ENCODE data around the gene UVSSA. TPM values are rescaled to one million over a fixed set of nuclear protein-coding genes. Genes with fewer than 3 reads are reported as not detected.
"Not testable (repeated sequence)": the region's sequence is repeated elsewhere in the genome, so short reads cannot be mapped to it uniquely, and the experiment has no call there.

The UVSSA gene
- total and polyA plus RNA-seq, 7 experiments from 2014 or later, result 3.2 to 44.1 (median 39.3) TPM

- Mint-ChIP-seq H3K9me3 (peaks cover 4 to 24% (median 13%) of the 10 kb centered on the region in 11 donors), H3K27me3 (no peaks in the 10 kb centered on the region), H3K4me1 (peaks cover 0 to 2% (median 0%) of the 10 kb centered on the region in 7 donors), H3K27ac (no peak overlapping the region), H3K4me3 (no peak overlapping the region), H3K36me3 (peaks cover 16 to 46% (median 30%) of the 10 kb centered on the region in 5 donors)
- Histone ChIP-seq H3K4me1 (ENCODE audit: control insufficient read depth in 2 of 2, insufficient read depth in 2 of 2, low read length in 2 of 2) (no peaks in the 10 kb centered on the region), H3K27me3 (ENCODE audit: control insufficient read depth in 2 of 2, insufficient read depth in 2 of 2, low read length in 2 of 2) (no peaks in the 10 kb centered on the region), H3K4me3 (ENCODE audit: low read length) (no peak overlapping the region), H3K9me3 (ENCODE audit: control insufficient read depth in 2 of 3, low read length in 3 of 3) (peaks cover 0 to 12% (median 0%) of the 10 kb centered on the region in 3 experiments), H3K27ac (ENCODE audit: low read depth, low read length) (no peak overlapping the region), H3K36me3 (ENCODE audit: control insufficient read depth in 2 of 3, insufficient read depth in 3 of 3, low read length in 3 of 3) (peaks cover 0 to 39% (median 0%) of the 10 kb centered on the region in 3 experiments)
- ChIA-PET POLR2A (interaction anchor here (0.6 kb wide), 1 partner anchor 11 kb away, joined by 3 read pairs; no protein-coding TSS in a partner anchor), CTCF (no interaction called here)
- DNase-seq (no peak), ATAC-seq (no peak)
- intact Hi-C loops (cut with micrococcal nuclease), result no loop called here
These were observed 37.8 kb downstream of the UVSSA start for GRCh38 chr4:1384675-1385372.

- CTCF ChIA-PET, result no interaction called here
- peaks cover 17 to 46% (median 30%) of the 10 kb centered on the region in 5 donors for H3K36me3 Mint-ChIP-seq
- H3K4me1 Mint-ChIP-seq, result peaks cover 0 to 2% (median 0%) of the 10 kb centered on the region in 7 donors
- POLR2A ChIA-PET, result no interaction called here
- Histone ChIP-seq H3K4me3 (ENCODE audit: low read length) (no peak overlapping the region), H3K4me1 (ENCODE audit: control insufficient read depth in 2 of 2, insufficient read depth in 2 of 2, low read length in 2 of 2) (no peaks in the 10 kb centered on the region), H3K27ac (ENCODE audit: low read depth, low read length) (no peak overlapping the region), H3K27me3 (ENCODE audit: control insufficient read depth in 2 of 2, insufficient read depth in 2 of 2, low read length in 2 of 2) (no peaks in the 10 kb centered on the region), H3K9me3 (ENCODE audit: control insufficient read depth in 2 of 3, low read length in 3 of 3) (peaks cover 0 to 12% (median 0%) of the 10 kb centered on the region in 3 experiments), H3K36me3 (ENCODE audit: control insufficient read depth in 2 of 3, insufficient read depth in 3 of 3, low read length in 3 of 3) (peaks cover 0 to 39% (median 0%) of the 10 kb centered on the region in 3 experiments)
- H3K27ac Mint-ChIP-seq, result no peak overlapping the region
- H3K27me3 Mint-ChIP-seq, result no peaks in the 10 kb centered on the region
- ATAC-seq (no peak), DNase-seq (no peak)
- no peak overlapping the region for H3K4me3 Mint-ChIP-seq
- H3K9me3 Mint-ChIP-seq, result peaks cover 4 to 27% (median 13%) of the 10 kb centered on the region in 11 donors
- intact Hi-C loops (cut with micrococcal nuclease), result no loop called here
These were observed 38.6 kb downstream of the UVSSA start for GRCh38 chr4:1385373-1386340.

GRCh38 chr4:1393363-1393762 lies 46.4 kb downstream of the UVSSA start:
- Histone ChIP-seq H3K9me3 (ENCODE audit: control insufficient read depth in 2 of 3, low read length in 3 of 3) (peaks cover 0 to 30% (median 0%) of the 10 kb centered on the region in 3 experiments), H3K36me3 (ENCODE audit: control insufficient read depth in 2 of 3, insufficient read depth in 3 of 3, low read length in 3 of 3) (peaks cover 0 to 20% (median 0%) of the 10 kb centered on the region in 3 experiments)
- H3K27ac Mint-ChIP-seq; H3K4me3 ChIP-seq (ENCODE audit: low read length); ATAC-seq; CTCF ChIA-PET; H3K4me1 ChIP-seq (ENCODE audit: control insufficient read depth in 2 of 2, insufficient read depth in 2 of 2, low read length in 2 of 2); H3K27me3 Mint-ChIP-seq; POLR2A ChIA-PET; H3K4me1 Mint-ChIP-seq; intact Hi-C loops (cut with micrococcal nuclease); H3K4me3 Mint-ChIP-seq; H3K27me3 ChIP-seq (ENCODE audit: control insufficient read depth in 2 of 2, insufficient read depth in 2 of 2, low read length in 2 of 2); DNase-seq; H3K27ac ChIP-seq (ENCODE audit: low read depth, low read length): not testable (repeated sequence)
- Mint-ChIP-seq H3K9me3 (peaks cover 5 to 23% (median 17%) of the 10 kb centered on the region in 11 donors), H3K36me3 (peaks cover 8 to 23% (median 15%) of the 10 kb centered on the region in 5 donors)

- Histone ChIP-seq H3K27ac (ENCODE audit: low read depth, low read length) (no peak overlapping the region), H3K4me3 (ENCODE audit: low read length) (no peak overlapping the region), H3K27me3 (ENCODE audit: control insufficient read depth in 2 of 2, insufficient read depth in 2 of 2, low read length in 2 of 2) (no peaks in the 10 kb centered on the region), H3K4me1 (ENCODE audit: control insufficient read depth in 2 of 2, insufficient read depth in 2 of 2, low read length in 2 of 2) (no peaks in the 10 kb centered on the region), H3K9me3 (ENCODE audit: control insufficient read depth in 2 of 3, low read length in 3 of 3) (peaks cover 0 to 30% (median 0%) of the 10 kb centered on the region in 3 experiments), H3K36me3 (ENCODE audit: control insufficient read depth in 2 of 3, insufficient read depth in 3 of 3, low read length in 3 of 3) (peaks cover 0 to 20% (median 0%) of the 10 kb centered on the region in 3 experiments)
- Mint-ChIP-seq H3K36me3 (peaks cover 3 to 20% (median 10%) of the 10 kb centered on the region in 5 donors), H3K4me3 (no peak overlapping the region), H3K4me1 (no peaks in the 10 kb centered on the region), H3K27ac (no peak overlapping the region), H3K9me3 (peaks cover 0 to 20% (median 15%) of the 10 kb centered on the region in 11 donors), H3K27me3 (no peaks in the 10 kb centered on the region)
- ATAC-seq (no peak), DNase-seq (peak in 1 of 9 donors; percentile 4)
- ChIA-PET CTCF (no interaction called here), POLR2A (no interaction called here)
- intact Hi-C loops (cut with micrococcal nuclease), result no loop called here
These were observed 46.9 kb downstream of the UVSSA start for GRCh38 chr4:1393866-1394265.

GRCh38 chr4:1394554-1395388 lies 47.8 kb downstream of the UVSSA start:
- Mint-ChIP-seq H3K9me3 (peaks cover 0 to 18% (median 9%) of the 10 kb centered on the region in 11 donors), H3K36me3 (peaks cover 2 to 19% (median 5%) of the 10 kb centered on the region in 5 donors)
- intact Hi-C loops (cut with micrococcal nuclease); H3K27me3 ChIP-seq (ENCODE audit: control insufficient read depth in 2 of 2, insufficient read depth in 2 of 2, low read length in 2 of 2); CTCF ChIA-PET; H3K4me1 ChIP-seq (ENCODE audit: control insufficient read depth in 2 of 2, insufficient read depth in 2 of 2, low read length in 2 of 2); H3K4me1 Mint-ChIP-seq; POLR2A ChIA-PET; H3K4me3 ChIP-seq (ENCODE audit: low read length); H3K27ac Mint-ChIP-seq; H3K4me3 Mint-ChIP-seq; ATAC-seq; H3K27ac ChIP-seq (ENCODE audit: low read depth, low read length); H3K27me3 Mint-ChIP-seq: not testable (repeated sequence)
- peaks cover 0 to 28% (median 0%) of the 10 kb centered on the region in 3 experiments for H3K9me3 ChIP-seq (ENCODE audit: control insufficient read depth in 2 of 3, low read length in 3 of 3)
- peaks cover 0 to 20% (median 0%) of the 10 kb centered on the region in 3 experiments for H3K36me3 ChIP-seq (ENCODE audit: control insufficient read depth in 2 of 3, insufficient read depth in 3 of 3, low read length in 3 of 3)
- peak in 1 of 9 donors; percentile 2 for DNase-seq

- CTCF ChIA-PET, result not testable (repeated sequence)
These were observed 48.4 kb downstream of the UVSSA start for GRCh38 chr4:1395389-1395820.

More at GRCh38 chr4:1395389-1395820, 48.4 kb downstream of the UVSSA start:
- H3K4me1 Mint-ChIP-seq; H3K27ac ChIP-seq (ENCODE audit: low read depth, low read length); intact Hi-C loops (cut with micrococcal nuclease); H3K4me1 ChIP-seq (ENCODE audit: control insufficient read depth in 2 of 2, insufficient read depth in 2 of 2, low read length in 2 of 2); ATAC-seq; H3K27me3 ChIP-seq (ENCODE audit: control insufficient read depth in 2 of 2, insufficient read depth in 2 of 2, low read length in 2 of 2); H3K27me3 Mint-ChIP-seq; POLR2A ChIA-PET; H3K4me3 Mint-ChIP-seq; DNase-seq; H3K4me3 ChIP-seq (ENCODE audit: low read length); H3K27ac Mint-ChIP-seq: not testable (repeated sequence)
- Mint-ChIP-seq H3K9me3 (peaks cover 0 to 18% (median 8%) of the 10 kb centered on the region in 11 donors), H3K36me3 (peaks cover 0 to 19% (median 5%) of the 10 kb centered on the region in 5 donors)
- H3K36me3 ChIP-seq (ENCODE audit: control insufficient read depth in 2 of 3, insufficient read depth in 3 of 3, low read length in 3 of 3), result peaks cover 0 to 20% (median 0%) of the 10 kb centered on the region in 3 experiments
- peaks cover 0 to 28% (median 0%) of the 10 kb centered on the region in 3 experiments for H3K9me3 ChIP-seq (ENCODE audit: control insufficient read depth in 2 of 3, low read length in 3 of 3)
